HL-60 (cell line): ENCODE measurements around the gene PXK.

Source experiments
- DNase-seq, 2 experiments: peaks; one replicate each; pipeline ENCODE4 v3.0.0-alpha.2; 2010 to 2020; ENCODE audit warnings: low read depth in 1 of 2, low spot score in 1 of 2
- H3K27ac ChIP-seq: fragments of 250-450 bp; sonication (Bioruptor Pico); replicated peaks from 2 replicates; pipeline ENCODE4 v1.5.1; 2020; ENCODE audit warnings: mild to moderate bottlenecking, moderate library complexity
- H3K27me3 ChIP-seq: fragments of 250-450 bp; sonication (Bioruptor Pico); 2 replicates; pipeline ENCODE4 v1.5.1; 2021; ENCODE audit warnings: mild to moderate bottlenecking, moderate library complexity; ENCODE audit not compliant: insufficient read depth, poor library complexity, severe bottlenecking
- H3K4me3 ChIP-seq: replicated peaks from 2 replicates; pipeline ENCODE4 v1.5.1; 2011; ENCODE audit warnings: mild to moderate bottlenecking, control low read depth, low read length; ENCODE audit not compliant: insufficient read depth
- GABPA ChIP-seq: IDR thresholded peaks from 2 replicates; pipeline ENCODE4 v1.6.1; 2012; ENCODE audit warnings: low read depth
- POLR2AphosphoS5 ChIP-seq: IDR thresholded peaks from 2 replicates; pipeline ENCODE4 v1.6.1; 2012; ENCODE audit warnings: low read depth
- REST ChIP-seq: IDR thresholded peaks from 2 replicates; pipeline ENCODE4 v1.6.1; 2012; ENCODE audit warnings: low read depth; ENCODE audit not compliant: insufficient replicate concordance
- SPI1 ChIP-seq: IDR thresholded peaks from 2 replicates; pipeline ENCODE4 v1.6.1; 2012; ENCODE audit warnings: low read depth, mild to moderate bottlenecking, borderline replicate concordance
- TF ChIP-seq, protein P1 (sequence below): IDR thresholded peaks from one replicate; pipeline ENCODE4 v1.5.1; 2011; ENCODE audit warnings: low read length, control low read depth, inconsistent platforms; ENCODE audit not compliant: insufficient read depth

Gene PXK

GRCh38 chr3:58408906-58409305 is 76.2 kb downstream of the PXK start:
- no peak for DNase-seq
- Histone ChIP-seq H3K27me3 (no peaks in the 10 kb centered on the region), H3K27ac (no peak overlapping the region; the same call in 1 of the 2 replicates), H3K4me3 (no peak overlapping the region)
- TF ChIP-seq GABPA (no peak), POLR2AphosphoS5 (no peak), REST (no peak), SPI1 (no peak)
- TF ChIP-seq, protein P1, sequence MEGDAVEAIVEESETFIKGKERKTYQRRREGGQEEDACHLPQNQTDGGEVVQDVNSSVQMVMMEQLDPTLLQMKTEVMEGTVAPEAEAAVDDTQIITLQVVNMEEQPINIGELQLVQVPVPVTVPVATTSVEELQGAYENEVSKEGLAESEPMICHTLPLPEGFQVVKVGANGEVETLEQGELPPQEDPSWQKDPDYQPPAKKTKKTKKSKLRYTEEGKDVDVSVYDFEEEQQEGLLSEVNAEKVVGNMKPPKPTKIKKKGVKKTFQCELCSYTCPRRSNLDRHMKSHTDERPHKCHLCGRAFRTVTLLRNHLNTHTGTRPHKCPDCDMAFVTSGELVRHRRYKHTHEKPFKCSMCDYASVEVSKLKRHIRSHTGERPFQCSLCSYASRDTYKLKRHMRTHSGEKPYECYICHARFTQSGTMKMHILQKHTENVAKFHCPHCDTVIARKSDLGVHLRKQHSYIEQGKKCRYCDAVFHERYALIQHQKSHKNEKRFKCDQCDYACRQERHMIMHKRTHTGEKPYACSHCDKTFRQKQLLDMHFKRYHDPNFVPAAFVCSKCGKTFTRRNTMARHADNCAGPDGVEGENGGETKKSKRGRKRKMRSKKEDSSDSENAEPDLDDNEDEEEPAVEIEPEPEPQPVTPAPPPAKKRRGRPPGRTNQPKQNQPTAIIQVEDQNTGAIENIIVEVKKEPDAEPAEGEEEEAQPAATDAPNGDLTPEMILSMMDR, result no peak

DNA sequence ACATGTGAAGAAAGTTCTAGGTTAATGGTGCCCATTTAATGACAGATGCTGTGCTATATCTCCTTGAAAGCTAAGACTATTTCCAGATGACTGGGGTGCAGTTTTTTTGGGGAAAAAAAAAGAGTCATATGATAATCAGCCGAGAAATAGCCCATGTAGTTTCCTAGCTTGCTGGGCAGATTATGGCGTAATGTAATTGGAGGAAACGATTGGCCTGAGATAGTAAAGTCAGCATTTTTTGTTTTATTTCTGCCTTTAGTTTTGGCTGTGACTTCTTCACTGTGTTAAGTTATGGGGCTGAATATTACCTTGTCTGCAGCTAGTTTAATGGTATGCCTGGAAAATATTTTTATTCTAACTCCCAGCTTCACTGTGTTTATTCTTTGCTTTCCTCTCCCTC is 77.0 kb downstream of the PXK start:
- TF ChIP-seq REST (no peak), POLR2AphosphoS5 (no peak), GABPA (no peak), SPI1 (no peak)
- TF ChIP-seq, protein P1, result no peak
- DNase-seq, result no peak
- Histone ChIP-seq H3K27me3 (no peaks in the 10 kb centered on the region), H3K4me3 (no peak overlapping the region), H3K27ac (peak overlapping the region; percentile 7; the same call in 1 of the 2 replicates)

DNA sequence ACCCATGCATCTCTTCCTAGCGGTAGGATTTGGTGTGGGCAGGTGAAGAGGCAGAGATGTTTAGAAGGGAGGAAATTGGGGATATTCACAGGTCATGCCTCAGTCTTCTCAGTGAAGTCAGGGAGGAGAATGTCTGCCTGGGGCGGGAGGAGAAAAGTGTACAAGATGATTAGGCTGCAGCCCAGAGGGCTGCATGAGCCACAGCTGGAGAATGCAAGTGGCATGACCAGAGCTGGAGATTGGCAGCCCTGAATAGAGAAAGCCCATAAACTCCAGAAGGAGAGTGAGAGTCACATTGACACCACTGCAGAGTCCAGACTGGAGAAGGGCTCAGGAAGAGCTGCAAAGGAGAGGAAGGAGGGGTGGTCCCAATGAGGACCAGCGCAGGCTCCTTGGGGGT is 78.3 kb downstream of the PXK start:
- Histone ChIP-seq H3K4me3 (no peak overlapping the region), H3K27me3 (no peaks in the 10 kb centered on the region), H3K27ac (no peak overlapping the region)
- no peak for DNase-seq
- TF ChIP-seq REST (no peak), POLR2AphosphoS5 (no peak), SPI1 (no peak), GABPA (no peak)
- TF ChIP-seq, protein P1, result no peak
